GM10847 (cell line): ENCODE measurements around the gene DHCR7.

Experiments used
- POLR2A ChIP-seq: IDR thresholded peaks from 2 replicates; pipeline ENCODE4 v1.6.1; 2011; ENCODE audit not compliant: insufficient read length; ENCODE audit errors: extremely low read depth

The DHCR7 gene

DNA sequence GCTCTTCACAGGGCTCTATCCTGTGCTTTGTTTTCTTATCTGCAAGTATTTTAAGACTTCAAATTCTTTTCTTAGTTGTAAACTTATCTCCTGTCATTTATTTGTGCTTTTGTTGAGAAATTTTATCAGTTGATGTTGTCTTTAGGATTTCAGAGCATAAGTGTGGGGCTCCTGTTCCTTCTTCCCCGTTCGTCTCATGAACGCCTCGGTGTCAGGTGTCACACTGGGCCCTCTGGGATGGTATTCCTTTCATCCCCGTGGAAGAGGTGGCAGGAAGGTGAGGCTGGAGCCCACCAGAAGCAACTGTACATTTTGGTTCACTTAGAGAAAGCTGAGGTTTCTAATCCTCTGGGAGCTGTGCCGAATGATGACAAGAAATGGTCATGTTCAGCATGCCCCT, 22.8 kb upstream of the DHCR7 start:
- no peak for TF ChIP-seq POLR2A

- TF ChIP-seq POLR2A, result no peak
Observed at GRCh38 chr11:71467164-71467563, 19.0 kb upstream of the DHCR7 start.

GRCh38 chr11:71466358-71466757, 18.2 kb upstream of the DHCR7 start:
- no peak for TF ChIP-seq POLR2A

DNA sequence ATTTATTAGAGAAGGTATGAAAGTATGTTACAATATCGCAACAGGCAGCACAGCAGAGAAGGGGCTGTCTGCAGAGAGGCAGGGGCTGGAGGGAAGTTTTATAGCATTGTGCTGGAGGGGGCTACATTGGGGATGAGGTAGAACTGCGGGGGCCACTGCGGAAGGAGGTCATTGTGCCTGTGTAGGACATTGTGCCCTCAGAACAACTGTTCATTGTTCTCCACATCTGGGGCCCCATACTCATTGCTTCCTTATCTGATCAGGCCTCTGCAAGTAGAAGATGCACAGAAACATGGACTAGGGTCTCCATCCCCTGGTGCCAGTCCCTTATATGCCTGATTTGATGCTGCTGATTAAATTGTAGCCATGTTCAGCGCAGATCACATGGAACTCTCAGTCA, 16.9 kb upstream of the DHCR7 start:
- TF ChIP-seq POLR2A, result no peak

GRCh38 chr11:71463331-71464211, 15.4 kb upstream of the DHCR7 start:
- no peak for TF ChIP-seq POLR2A

- no peak for TF ChIP-seq POLR2A
Observed at GRCh38 chr11:71462726-71463125, 14.5 kb upstream of the DHCR7 start.

DNA sequence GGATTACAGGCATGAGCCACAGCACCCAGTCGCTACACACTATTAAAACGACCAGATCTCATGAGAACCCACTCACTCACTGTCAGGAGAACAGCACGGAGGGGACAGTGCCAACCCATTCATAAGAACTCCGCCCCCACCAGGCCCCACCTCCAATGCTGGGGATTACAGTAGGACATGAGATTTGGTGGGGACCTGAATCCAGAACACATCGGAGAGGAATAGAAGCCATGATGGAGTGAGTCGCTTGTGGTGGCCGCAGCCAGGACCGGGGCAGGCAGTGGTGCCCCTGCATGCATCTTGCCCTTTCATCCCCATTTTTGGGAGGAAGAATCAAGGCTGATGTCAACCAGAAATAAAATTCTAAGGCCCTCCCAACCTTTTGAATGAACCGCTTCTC, 13.5 kb upstream of the DHCR7 start:
- no peak for TF ChIP-seq POLR2A

DNA sequence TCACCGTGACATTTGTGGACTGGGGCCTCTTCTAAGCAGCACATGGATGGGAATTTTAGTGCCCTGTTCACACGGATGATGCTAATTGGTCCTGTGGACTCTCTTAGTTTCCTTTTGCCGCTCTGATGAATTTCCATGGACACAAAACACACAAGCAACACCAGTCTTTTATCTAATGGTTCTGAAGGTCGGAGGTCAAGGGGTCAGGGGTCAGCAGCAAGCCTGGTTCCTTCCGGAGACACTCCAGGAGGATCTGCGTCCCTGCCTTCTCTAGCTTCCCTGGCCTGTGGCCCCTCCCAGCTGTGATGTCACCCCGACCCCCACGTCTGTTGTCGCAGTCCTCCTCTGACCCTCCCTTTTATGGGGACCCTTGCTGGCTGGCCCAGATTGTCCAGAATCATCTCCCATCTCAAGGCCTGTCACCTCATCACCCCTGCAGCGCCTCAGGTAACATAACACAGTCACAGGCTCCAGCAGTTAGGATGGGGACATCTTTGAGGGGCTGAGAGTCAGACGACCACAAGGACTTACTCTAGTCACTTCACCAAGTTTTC, 11.7 kb upstream of the DHCR7 start:
- no peak for TF ChIP-seq POLR2A

DNA sequence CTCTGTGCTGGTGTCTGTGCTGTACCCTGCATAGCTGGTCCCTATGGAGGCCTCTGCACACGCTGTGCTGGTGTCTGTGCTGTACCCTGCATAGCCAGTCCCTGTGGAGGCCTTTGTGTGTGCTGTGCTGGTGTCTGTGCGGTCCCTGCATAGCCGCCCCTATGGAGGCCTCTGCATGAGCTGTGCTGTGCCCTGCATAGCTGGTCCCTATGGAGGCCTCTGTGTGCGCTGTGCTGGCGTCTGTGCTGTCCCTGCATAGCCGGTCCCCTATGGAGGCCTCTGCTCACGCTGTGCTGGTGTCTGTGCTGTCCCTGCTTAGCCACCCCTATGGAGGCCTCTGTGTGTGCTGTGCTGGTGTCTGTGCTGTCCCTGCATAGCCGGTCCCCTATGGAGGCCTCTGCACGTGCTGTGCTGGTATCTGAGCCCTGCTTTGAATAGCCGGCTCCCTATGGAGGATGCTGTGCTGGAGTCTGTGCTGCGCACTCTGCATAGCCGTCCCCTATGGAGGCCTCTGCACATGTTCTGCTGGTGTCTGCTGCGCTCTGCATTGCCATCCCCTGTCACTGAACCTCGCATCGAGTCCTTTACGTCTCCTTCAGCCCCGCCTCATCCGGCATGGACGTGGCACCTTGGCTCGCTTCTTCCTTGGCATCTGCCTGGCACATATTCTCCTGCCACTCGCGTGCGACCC, 11.0 kb upstream of the DHCR7 start:
- TF ChIP-seq POLR2A, result no peak

DNA sequence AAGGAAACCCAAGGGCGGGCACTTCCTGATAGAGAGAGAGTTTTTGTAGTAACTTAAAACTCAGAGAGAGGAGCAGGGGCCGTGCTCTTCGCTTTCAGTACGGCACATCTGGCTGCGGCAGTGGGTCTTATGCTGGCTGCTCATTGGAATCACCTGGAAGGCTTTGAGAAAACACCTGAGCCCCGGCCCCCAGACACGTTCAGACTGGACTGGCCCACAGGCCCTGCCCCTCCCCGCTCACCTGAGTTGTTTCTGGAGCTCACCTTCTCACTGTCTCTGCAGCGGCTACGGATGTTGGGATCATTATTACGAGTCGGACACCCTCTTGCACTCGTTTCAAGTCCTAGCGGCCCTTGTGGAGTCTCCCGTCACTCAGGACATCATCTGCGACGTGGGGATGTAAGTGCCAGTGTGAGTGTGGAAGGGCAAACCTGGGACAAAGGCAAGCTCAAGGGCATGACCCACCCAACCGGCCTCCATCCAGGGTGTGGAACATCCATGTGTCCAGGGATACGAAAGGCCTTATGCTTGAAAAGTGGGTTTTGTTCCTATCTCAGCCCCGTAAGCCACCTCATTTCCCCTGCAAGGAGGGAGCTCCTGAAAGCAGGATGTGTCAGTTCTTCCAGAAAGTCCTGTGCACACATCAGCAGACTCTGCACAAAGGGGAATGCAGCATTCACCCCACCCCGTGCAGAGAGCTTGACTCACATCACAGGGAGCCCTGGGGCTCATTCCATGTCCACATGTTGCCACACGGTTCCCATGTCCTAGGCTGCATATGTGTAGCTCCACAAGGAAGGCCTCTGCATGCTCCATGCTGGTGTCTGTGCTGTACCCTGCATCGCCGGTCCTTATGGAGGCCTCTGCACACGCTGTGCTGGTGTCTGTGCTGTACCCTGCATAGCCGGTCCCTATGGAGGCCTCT, 10.2 kb upstream of the DHCR7 start:
- TF ChIP-seq POLR2A, result no peak

DNA sequence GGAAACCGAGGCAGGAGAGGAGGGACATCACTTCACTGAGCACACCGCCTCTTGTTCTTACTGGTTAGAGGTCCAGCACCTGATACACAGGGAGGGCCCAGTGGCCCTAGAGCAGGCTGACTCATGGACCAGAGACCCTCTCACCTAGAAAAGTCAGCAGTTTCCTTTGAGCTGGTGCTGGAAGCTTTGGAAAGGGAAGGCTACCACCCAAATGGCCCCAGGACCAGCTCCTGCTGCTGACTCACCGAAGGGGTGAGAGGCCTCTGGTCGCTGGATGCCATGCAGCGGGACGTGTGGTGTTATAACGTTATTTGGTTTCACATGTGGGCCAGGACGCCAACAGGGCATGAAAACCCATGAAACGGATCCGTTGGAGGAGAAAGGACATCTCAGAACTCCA, 8.6 kb upstream of the DHCR7 start:
- TF ChIP-seq POLR2A, result no peak

DNA sequence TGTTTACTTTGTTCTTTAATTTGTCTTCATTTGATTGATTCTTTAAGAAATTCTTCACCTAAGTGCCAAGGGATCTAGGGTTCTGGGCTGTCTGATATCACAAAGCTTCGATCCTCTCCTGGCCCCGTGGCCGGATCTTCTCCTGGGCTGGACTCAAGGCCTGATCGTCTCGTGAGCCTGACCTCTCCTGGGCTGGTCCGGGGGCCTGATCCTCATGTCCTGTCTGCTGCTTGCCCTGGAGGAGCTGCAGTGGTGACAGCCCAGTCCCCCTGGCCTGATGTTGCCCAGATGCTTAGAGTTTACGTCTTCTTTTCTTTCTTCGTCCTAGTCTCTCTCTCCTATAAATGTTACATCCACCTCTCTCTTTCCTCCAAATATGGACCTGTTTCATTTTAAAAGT, 8.1 kb upstream of the DHCR7 start:
- no peak for TF ChIP-seq POLR2A

DNA sequence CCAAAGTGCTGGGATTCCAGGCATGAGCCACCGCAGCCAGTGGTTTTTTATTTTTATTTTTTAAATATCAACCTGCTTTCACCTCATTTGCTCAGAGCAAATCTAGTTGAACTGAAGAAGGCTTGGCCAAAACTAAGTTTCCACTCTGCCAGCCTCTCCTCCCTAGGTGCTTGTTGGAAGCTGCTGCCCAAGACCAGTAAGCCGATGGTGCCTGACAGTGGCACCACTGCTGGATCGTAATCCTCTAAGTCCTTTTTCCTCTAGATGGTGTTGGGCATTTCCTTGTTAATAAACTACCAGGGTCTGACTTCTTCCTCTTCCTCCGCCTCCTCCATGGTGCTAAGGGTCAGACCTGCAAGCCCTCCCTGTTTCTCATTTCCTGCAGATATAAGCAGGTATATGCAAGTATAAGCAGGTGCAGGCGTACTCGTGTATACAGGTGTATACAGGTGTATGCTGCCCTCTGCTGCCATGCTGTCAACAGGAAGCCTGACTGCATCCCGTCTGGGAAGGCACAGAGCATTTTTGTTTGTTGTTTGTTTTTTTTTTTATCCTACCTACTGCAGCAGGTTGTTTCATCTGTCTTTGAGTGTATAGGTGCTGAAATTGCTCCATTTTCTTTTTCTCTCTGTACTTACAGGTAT, 6.4 kb upstream of the DHCR7 start:
- TF ChIP-seq POLR2A, result no peak

GRCh38 chr11:71453918-71454304, 5.7 kb upstream of the DHCR7 start:
- TF ChIP-seq POLR2A, result no peak
